ENCODE measurements around the gene WWOX.

GRCh38 chr16:78218279-78218678, 118.8 kb downstream of the WWOX start:
- TF ChIP-seq FOXM1 (CRISPR knock-in tag; IDR thresholded peaks at IDR 0.05) (no peak), ZKSCAN1 (IDR thresholded peaks at IDR 0.05; ENCODE audit: low read length) (no peak), PHB2 (IDR thresholded peaks at IDR 0.05; ENCODE audit: partially characterized antibody) (no peak), FLYWCH1 (CRISPR knock-in tag; IDR thresholded peaks at IDR 0.05) (no peak), FOSL1 (CRISPR knock-in tag; IDR thresholded peaks at IDR 0.05; ENCODE audit: borderline replicate concordance) (no peak), RAD21 (CRISPR knock-in tag; IDR thresholded peaks at IDR 0.05) (no peak), TOPORS (CRISPR knock-in tag; IDR thresholded peaks at IDR 0.05) (no peak), ZNF724P (CRISPR knock-in tag; IDR thresholded peaks at IDR 0.05; ENCODE audit: borderline replicate concordance) (no peak), TCF7 (IDR thresholded peaks at IDR 0.05; ENCODE audit: low read depth) (no peak), MAFG (CRISPR knock-in tag; IDR thresholded peaks at IDR 0.05) (no peak), FOXA3 (CRISPR knock-in tag; IDR thresholded peaks at IDR 0.05) (no peak)
